Right lobe of liver (tissue), 4 donors: Measurements from ENCODE around the gene CCND3.

Experiments used
- CTCF ChIP-seq, 4 donors: fragments of 200-600 bp in 3 of 4; fragments of 450-650 bp in 1 of 4; IDR thresholded peaks; one replicate each; pipeline versions ENCODE4 v1.5.1 to v1.8.0; 2016 to 2022; ENCODE audit warnings: antibody characterized with exemption in 4 of 4, mild to moderate bottlenecking in 2 of 4
- POLR2A ChIP-seq: fragments of 450-650 bp; IDR thresholded peaks from one replicate; pipeline ENCODE4 v1.6.1; 2017; ENCODE audit warnings: antibody characterized with exemption, mild to moderate bottlenecking
- donor health status: DM: no; HTN: no; CAD: no.
- donor health status: DM: no; HTN: no; CAD: no.
- donor health status: DM: no; HTN: yes; CAD: no.

- TF ChIP-seq CTCF (IDR thresholded peaks at IDR 0.05), result peak; percentile 83 to 88 (median 86)
- no peak for TF ChIP-seq POLR2A
These were observed 5.4 kb downstream of the CCND3 start for GRCh38 chr6:41936073-41936837.
